Chondrocyte (in vitro differentiated cells): Measurements from ENCODE around the gene RIC8A. TPM values are rescaled to one million over a fixed set of nuclear protein-coding genes. Genes with fewer than 3 reads are reported as not detected.

Source experiments
- DNase-seq: peaks from one replicate; pipeline ENCODE4 v3.0.0; 2021; ENCODE audit warnings: mixed read lengths, low spot score
- H3K27ac Mint-ChIP-seq: one replicate; pipeline ENCODE4 v1.8.0; 2021; ENCODE audit warnings: mild to moderate bottlenecking, moderate library complexity, mixed read lengths; ENCODE audit not compliant: unreplicated experiment
- H3K27me3 Mint-ChIP-seq: 2 replicates; pipeline ENCODE4 v1.8.0; 2021; ENCODE audit warnings: low read depth, mixed read lengths
- H3K36me3 Mint-ChIP-seq: 2 replicates; pipeline ENCODE4 v1.8.0; 2021; ENCODE audit warnings: low read depth, mixed read lengths
- H3K4me1 Mint-ChIP-seq: 2 replicates; pipeline ENCODE4 v1.8.0; 2021; ENCODE audit warnings: low read depth, mild to moderate bottlenecking, mixed read lengths
- H3K4me3 Mint-ChIP-seq: one replicate; pipeline ENCODE4 v1.8.0; 2021; ENCODE audit warnings: mild to moderate bottlenecking, moderate library complexity, mixed read lengths; ENCODE audit not compliant: unreplicated experiment
- H3K9me3 Mint-ChIP-seq: 2 replicates; pipeline ENCODE4 v1.8.0; 2021; ENCODE audit warnings: low read depth, mixed read lengths
- CTCF ChIP-seq: fragments of 200-600 bp; sonication (generic); IDR thresholded peaks from 2 replicates; pipeline ENCODE4 v1.5.0; 2021; ENCODE audit warnings: antibody characterized with exemption, mild to moderate bottlenecking, moderate library complexity
- total RNA-seq: library from RNA; stranded (reverse); gene quantifications from 3 replicates; pipeline ENCODE4 v1.2.1, GENCODE V29; 2021

Gene RIC8A
- total RNA-seq, 1 donor from 2014 or later, result 107 TPM

GRCh38 chr11:206002-206384 is 1.5 kb upstream of the RIC8A start:
- peak; percentile 68 for DNase-seq
- H3K36me3 Mint-ChIP-seq, result peaks cover 13% of the 10 kb centered on the region
- peak overlapping the region; percentile 98 for H3K27ac Mint-ChIP-seq
- peaks cover 47% of the 10 kb centered on the region for H3K4me1 Mint-ChIP-seq
- no peak for TF ChIP-seq CTCF
- no peaks in the 10 kb centered on the region for H3K9me3 Mint-ChIP-seq
- peak overlapping the region; percentile 99 for H3K4me3 Mint-ChIP-seq
- no peaks in the 10 kb centered on the region for H3K27me3 Mint-ChIP-seq

- TF ChIP-seq CTCF, result no peak
- Mint-ChIP-seq H3K4me3 (peak overlapping the region; percentile 99), H3K36me3 (peaks cover 15% of the 10 kb centered on the region), H3K27me3 (no peaks in the 10 kb centered on the region), H3K27ac (peak overlapping the region; percentile 100), H3K9me3 (no peaks in the 10 kb centered on the region), H3K4me1 (peaks cover 53% of the 10 kb centered on the region)
- DNase-seq, result peak; percentile 70
Observed at GRCh38 chr11:206526-207207, 841 bp upstream of the RIC8A start.

- Mint-ChIP-seq H3K36me3 (peaks cover 12% of the 10 kb centered on the region), H3K9me3 (no peaks in the 10 kb centered on the region), H3K27me3 (no peaks in the 10 kb centered on the region), H3K4me3 (peak overlapping the region; percentile 99), H3K27ac (peak overlapping the region; percentile 100), H3K4me1 (peaks cover 52% of the 10 kb centered on the region)
- TF ChIP-seq CTCF, result no peak
- DNase-seq, result no peak
Observed at GRCh38 chr11:207863-208180, 314 bp downstream of the RIC8A start.

GRCh38 chr11:208181-208916 is 841 bp downstream of the RIC8A start:
- peak; percentile 69 for DNase-seq

GRCh38 chr11:208917-209260 is 1.4 kb downstream of the RIC8A start:
- DNase-seq, result peak; percentile 86
- Mint-ChIP-seq H3K4me3 (peak overlapping the region; percentile 99), H3K27ac (peak overlapping the region; percentile 100), H3K9me3 (no peaks in the 10 kb centered on the region), H3K36me3 (peaks cover 13% of the 10 kb centered on the region), H3K27me3 (no peaks in the 10 kb centered on the region), H3K4me1 (peaks cover 45% of the 10 kb centered on the region)
- no peak for TF ChIP-seq CTCF

More at GRCh38 chr11:208181-208916, 841 bp downstream of the RIC8A start:
- H3K27ac Mint-ChIP-seq, result peak overlapping the region; percentile 100
- no peak for TF ChIP-seq CTCF
- no peaks in the 10 kb centered on the region for H3K9me3 Mint-ChIP-seq
- H3K4me1 Mint-ChIP-seq, result peaks cover 50% of the 10 kb centered on the region
- H3K4me3 Mint-ChIP-seq, result peak overlapping the region; percentile 99
- no peaks in the 10 kb centered on the region for H3K27me3 Mint-ChIP-seq
- H3K36me3 Mint-ChIP-seq, result peaks cover 15% of the 10 kb centered on the region
